Thyroid gland (tissue), 4 donors: ENCODE results near the gene EGLN2.
"Not testable (repeated sequence)": the region's sequence is repeated elsewhere in the genome, so short reads cannot be mapped to it uniquely, and the experiment has no call there.

Experiments used
- POLR2A ChIP-seq, 2 donors: fragments of 450-650 bp; IDR thresholded peaks; one replicate each; pipeline ENCODE4 v1.6.1; 2017; ENCODE audit warnings: antibody characterized with exemption in 2 of 2, mild to moderate bottlenecking in 2 of 2, moderate library complexity in 1 of 2
- TF ChIP-seq, protein P1 (sequence below), 6 experiments: fragments of 200-600 bp in 3 of 6; fragments of 450-650 bp in 3 of 6; sonication (generic) in 3 of 6; IDR thresholded peaks; one replicate each; pipeline ENCODE4 v1.5.1; 2016 to 2019; ENCODE audit warnings: antibody characterized with exemption in 6 of 6, mild to moderate bottlenecking in 2 of 6, inconsistent platforms in 1 of 6, moderate library complexity in 1 of 6

GRCh38 chr19:40812571-40812970 is 13.6 kb downstream of the EGLN2 start:
- TF ChIP-seq, protein P1, sequence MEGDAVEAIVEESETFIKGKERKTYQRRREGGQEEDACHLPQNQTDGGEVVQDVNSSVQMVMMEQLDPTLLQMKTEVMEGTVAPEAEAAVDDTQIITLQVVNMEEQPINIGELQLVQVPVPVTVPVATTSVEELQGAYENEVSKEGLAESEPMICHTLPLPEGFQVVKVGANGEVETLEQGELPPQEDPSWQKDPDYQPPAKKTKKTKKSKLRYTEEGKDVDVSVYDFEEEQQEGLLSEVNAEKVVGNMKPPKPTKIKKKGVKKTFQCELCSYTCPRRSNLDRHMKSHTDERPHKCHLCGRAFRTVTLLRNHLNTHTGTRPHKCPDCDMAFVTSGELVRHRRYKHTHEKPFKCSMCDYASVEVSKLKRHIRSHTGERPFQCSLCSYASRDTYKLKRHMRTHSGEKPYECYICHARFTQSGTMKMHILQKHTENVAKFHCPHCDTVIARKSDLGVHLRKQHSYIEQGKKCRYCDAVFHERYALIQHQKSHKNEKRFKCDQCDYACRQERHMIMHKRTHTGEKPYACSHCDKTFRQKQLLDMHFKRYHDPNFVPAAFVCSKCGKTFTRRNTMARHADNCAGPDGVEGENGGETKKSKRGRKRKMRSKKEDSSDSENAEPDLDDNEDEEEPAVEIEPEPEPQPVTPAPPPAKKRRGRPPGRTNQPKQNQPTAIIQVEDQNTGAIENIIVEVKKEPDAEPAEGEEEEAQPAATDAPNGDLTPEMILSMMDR (IDR thresholded peaks at IDR 0.05): not testable (repeated sequence)
- TF ChIP-seq POLR2A (IDR thresholded peaks at IDR 0.05): not testable (repeated sequence)
